Esophagus muscularis mucosa (tissue), 4 donors: ENCODE measurements around the gene CTNNA3. TPM values are rescaled to one million over a fixed set of nuclear protein-coding genes. Genes with fewer than 3 reads are reported as not detected.

Experiments used
- DNase-seq: peaks from one replicate; pipeline ENCODE4 v3.0.0-alpha.2; 2017; ENCODE audit errors: extremely low spot score
- H3K27ac ChIP-seq, 4 donors: fragments of 200-600 bp; sonication (generic); replicated peaks in 1 of 4; 1 replicate in 3 of 4; 2 replicates in 1 of 4; pipeline ENCODE4 v1.5.1; 2016 to 2019; ENCODE audit warnings: mild to moderate bottlenecking in 1 of 4
- H3K27me3 ChIP-seq, 4 donors: fragments of 200-600 bp; sonication (generic); one replicate each; pipeline versions ENCODE4 v1.5.1 to v1.6.0; 2016 to 2019
- H3K36me3 ChIP-seq, 4 donors: fragments of 200-600 bp; sonication (generic); one replicate each; pipeline ENCODE4 v1.5.1; 2016 to 2019
- H3K4me1 ChIP-seq, 4 donors: fragments of 200-600 bp; sonication (generic); one replicate each; pipeline ENCODE4 v1.5.1; 2016 to 2019
- H3K4me3 ChIP-seq, 4 donors: fragments of 200-600 bp; sonication (generic); 1 replicate in 2 of 4; 2 replicates in 2 of 4; pipeline ENCODE4 v1.5.1; 2016 to 2019; ENCODE audit warnings: mild to moderate bottlenecking in 4 of 4, moderate library complexity in 1 of 4
- H3K9me3 ChIP-seq, 4 donors: fragments of 200-600 bp; sonication (generic); 1 replicate in 3 of 4; 2 replicates in 1 of 4; pipeline ENCODE4 v1.5.1; 2016 to 2019
- CTCF ChIP-seq, 3 experiments: fragments of 200-600 bp in 2 of 3; fragments of 450-650 bp in 1 of 3; sonication (generic) in 2 of 3; IDR thresholded peaks; one replicate each; pipeline ENCODE4 v1.5.1; 2017 to 2019; ENCODE audit warnings: antibody characterized with exemption in 3 of 3, mild to moderate bottlenecking in 2 of 3, moderate library complexity in 1 of 3
- EP300 ChIP-seq: sonication (generic); formaldehyde crosslinking; IDR thresholded peaks from one replicate; pipeline ENCODE4 v1.6.1; 2017; ENCODE audit warnings: antibody characterized with exemption
- POLR2A ChIP-seq: fragments of 450-650 bp; IDR thresholded peaks from one replicate; pipeline ENCODE4 v1.6.1; 2017; ENCODE audit warnings: antibody characterized with exemption, moderate library complexity, mild to moderate bottlenecking, low read depth
- POLR2AphosphoS5 ChIP-seq, 2 donors: sonication (generic); formaldehyde crosslinking; IDR thresholded peaks; one replicate each; pipeline ENCODE4 v1.6.1; 2017; ENCODE audit warnings: antibody characterized with exemption in 2 of 2
- WGBS: methylation state at CpG from one replicate; pipeline ENCODE4 v1.1.5; 2018; 5-methylcytosine and 5-hydroxymethylcytosine counted together
- intact Hi-C: fragments of 100-400 bp; cut with DNase I; formaldehyde crosslinking; loops from one replicate; pipeline ENCODE4 v1.15.1; 2023
- total RNA-seq, 4 donors: library from RNA; depleted of rRNA; stranded (reverse); fragments of >200 nt; gene quantifications; one replicate each; pipeline versions ENCODE4 v1.1.0 to v1.2.1, GENCODE V29; 2016

CTNNA3 gene
- total RNA-seq, 4 donors from 2014 or later = 5.1 to 27.8 (median 17.6) TPM

- WGBS = 37% methylated on average over 1 of the region's 1 CpG
- Histone ChIP-seq H3K36me3 (no peaks in the 10 kb centered on the region), H3K4me3 (no peak overlapping the region), H3K4me1 (peaks cover 0 to 5% (median 0%) of the 10 kb centered on the region in 4 donors), H3K9me3 (no peaks in the 10 kb centered on the region), H3K27ac (no peak overlapping the region), H3K27me3 (no peaks in the 10 kb centered on the region)
- TF ChIP-seq CTCF (IDR thresholded peaks at IDR 0.05) (no peak), POLR2AphosphoS5 (IDR thresholded peaks at IDR 0.05) (no peak), POLR2A (no peak), EP300 (no peak)
- DNase-seq = no peak
- intact Hi-C loops = no loop called here
Observed at GRCh38 chr10:67115972-67116371, 580.0 kb downstream of the CTNNA3 start.

GRCh38 chr10:67114945-67115344 lies 581.0 kb downstream of the CTNNA3 start:
- no peak overlapping the region for H3K27ac ChIP-seq
- H3K4me3 ChIP-seq = no peak overlapping the region
- TF ChIP-seq POLR2A = no peak
- TF ChIP-seq EP300 = no peak
- TF ChIP-seq CTCF (IDR thresholded peaks at IDR 0.05) = no peak
- no peak for TF ChIP-seq POLR2AphosphoS5 (IDR thresholded peaks at IDR 0.05)
- intact Hi-C loops = no loop called here
- no peaks in the 10 kb centered on the region for H3K36me3 ChIP-seq
- WGBS = 81% methylated on average over 2 of the region's 2 CpGs
- no peaks in the 10 kb centered on the region for H3K9me3 ChIP-seq
- no peaks in the 10 kb centered on the region for H3K27me3 ChIP-seq
- DNase-seq = no peak
- peaks cover 0 to 5% (median 0%) of the 10 kb centered on the region in 4 donors for H3K4me1 ChIP-seq

- Histone ChIP-seq H3K9me3 (no peaks in the 10 kb centered on the region), H3K36me3 (no peaks in the 10 kb centered on the region), H3K4me1 (no peaks in the 10 kb centered on the region), H3K27me3 (no peaks in the 10 kb centered on the region), H3K27ac (no peak overlapping the region), H3K4me3 (no peak overlapping the region)
- no peak for TF ChIP-seq CTCF (IDR thresholded peaks at IDR 0.05)
- no peak for TF ChIP-seq EP300
- TF ChIP-seq POLR2AphosphoS5 (IDR thresholded peaks at IDR 0.05) = no peak
- no peak for TF ChIP-seq POLR2A
- 96% methylated on average over 1 of the region's 1 CpG for WGBS
- DNase-seq = no peak
- intact Hi-C loops = no loop called here
Observed at GRCh38 chr10:67112765-67113164, 583.2 kb downstream of the CTNNA3 start.

- Histone ChIP-seq H3K4me1 (no peaks in the 10 kb centered on the region), H3K27ac (no peak overlapping the region), H3K36me3 (no peaks in the 10 kb centered on the region), H3K9me3 (no peaks in the 10 kb centered on the region), H3K27me3 (no peaks in the 10 kb centered on the region), H3K4me3 (no peak overlapping the region)
- intact Hi-C loops = no loop called here
- DNase-seq = no peak
- no peak for TF ChIP-seq CTCF (IDR thresholded peaks at IDR 0.05)
- no peak for TF ChIP-seq EP300
- no peak for TF ChIP-seq POLR2AphosphoS5 (IDR thresholded peaks at IDR 0.05)
- no peak for TF ChIP-seq POLR2A
Observed at GRCh38 chr10:67110286-67110685, 585.7 kb downstream of the CTNNA3 start.

GRCh38 chr10:67107670-67108069 lies 588.3 kb downstream of the CTNNA3 start:
- no peak for DNase-seq
- Histone ChIP-seq H3K27me3 (no peaks in the 10 kb centered on the region), H3K36me3 (no peaks in the 10 kb centered on the region), H3K27ac (no peak overlapping the region), H3K4me1 (no peaks in the 10 kb centered on the region), H3K9me3 (no peaks in the 10 kb centered on the region), H3K4me3 (no peak overlapping the region)
- intact Hi-C loops = no loop called here
- WGBS = 87% methylated on average over 3 of the region's 3 CpGs
- TF ChIP-seq EP300 (no peak), POLR2AphosphoS5 (IDR thresholded peaks at IDR 0.05) (no peak), CTCF (IDR thresholded peaks at IDR 0.05) (no peak), POLR2A (no peak)
